ENCODE results near the gene SMCO4.
"Not testable (repeated sequence)": the region's sequence is repeated elsewhere in the genome, so short reads cannot be mapped to it uniquely, and the experiment has no call there.

The SMCO4 gene

GRCh38 chr11:93543292-93543977, at the start of gene SMCO4:
Gene SMCO4 (minus strand): TSS chr11:93543391. CDS start chr11:93479189, 64,202 bp downstream.
- peak in 49 of 56 donors; percentile 17 to 80 (median 48) for DNase-seq

- no peak for DNase-seq
Observed at GRCh38 chr11:93591247-93591898, 48.2 kb upstream of the SMCO4 start.

GRCh38 chr11:93589347-93589746, 46.2 kb upstream of the SMCO4 start:
- no peak for DNase-seq

- no peak for DNase-seq
Observed at GRCh38 chr11:93587858-93588581, 44.8 kb upstream of the SMCO4 start.

- not testable (repeated sequence) for DNase-seq
Observed at GRCh38 chr11:93587425-93587824, 44.2 kb upstream of the SMCO4 start.

- DNase-seq: no peak
Observed at GRCh38 chr11:93585758-93586157, 42.6 kb upstream of the SMCO4 start.

- no peak for DNase-seq
Observed at GRCh38 chr11:93583490-93583889, 40.3 kb upstream of the SMCO4 start.

GRCh38 chr11:93579187-93579751, 36.1 kb upstream of the SMCO4 start:
- no peak for DNase-seq

GRCh38 chr11:93577286-93577685, 34.1 kb upstream of the SMCO4 start:
- DNase-seq: no peak

- not testable (repeated sequence) for DNase-seq
Observed at GRCh38 chr11:93576870-93577269, 33.7 kb upstream of the SMCO4 start.

- DNase-seq: no peak
Observed at GRCh38 chr11:93574638-93575220, 31.5 kb upstream of the SMCO4 start.

- no peak for DNase-seq
Observed at GRCh38 chr11:93573184-93573583, 30.0 kb upstream of the SMCO4 start.

GRCh38 chr11:93572621-93573020, 29.4 kb upstream of the SMCO4 start:
- no peak for DNase-seq

- DNase-seq: no peak
Observed at GRCh38 chr11:93572171-93572570, 29.0 kb upstream of the SMCO4 start.

- no peak for DNase-seq
Observed at GRCh38 chr11:93571612-93572011, 28.4 kb upstream of the SMCO4 start.

- DNase-seq: peak in 6 of 56 donors; percentile 0 to 18 (median 2)
Observed at GRCh38 chr11:93570759-93571413, 27.7 kb upstream of the SMCO4 start.

- no peak for DNase-seq
Observed at GRCh38 chr11:93569496-93569895, 26.3 kb upstream of the SMCO4 start.

- no peak for DNase-seq
Observed at GRCh38 chr11:93568726-93569125, 25.5 kb upstream of the SMCO4 start.

- DNase-seq: peak in 43 of 56 donors; percentile 1 to 68 (median 25)
Observed at GRCh38 chr11:93567401-93567895, 24.3 kb upstream of the SMCO4 start.

- DNase-seq: no peak
Observed at GRCh38 chr11:93564895-93565294, 21.7 kb upstream of the SMCO4 start.

GRCh38 chr11:93563857-93564256, 20.7 kb upstream of the SMCO4 start:
- no peak for DNase-seq

All from nucleus accumbens (tissue), 56 donors.